Measurements from ENCODE around the gene PGBD5. TPM values are rescaled to one million over a fixed set of nuclear protein-coding genes. Genes with fewer than 3 reads are reported as not detected.

Gene PGBD5
- total RNA-seq, 3 donors from 2014 or later (not counting 1 experiment from before 2014, with no cell fraction given), result 0.02 to 0.90 TPM; not detected in 1

- no peak overlapping the region for H3K4me3 ChIP-seq (ENCODE audit: low read length)
- no peaks in the 10 kb centered on the region for H3K9me3 ChIP-seq (ENCODE audit: control insufficient read depth, insufficient read depth, low read length)
- Mint-ChIP-seq H3K27me3 (ENCODE audit: low read depth in 2 of 2) (no peaks in the 10 kb centered on the region), H3K36me3 (no peaks in the 10 kb centered on the region), H3K4me1 (peaks cover 25% of the 10 kb centered on the region in 2 donors), H3K4me3 (no peak overlapping the region), H3K27ac (no peak overlapping the region), H3K9me3 (no peaks in the 10 kb centered on the region)
- WGBS (ENCODE audit: insufficient coverage), result 92% methylated on average over 19 of the region's 19 CpGs
- TF ChIP-seq CTCF (IDR thresholded peaks at IDR 0.05), result no peak
- H3K27ac ChIP-seq (ENCODE audit: low read length), result no peak overlapping the region
- ATAC-seq, result no peak
- no peak for DNase-seq
- H3K4me1 ChIP-seq (ENCODE audit: control insufficient read depth, insufficient read depth, low read length), result peaks cover 21% of the 10 kb centered on the region
- no peaks in the 10 kb centered on the region for H3K27me3 ChIP-seq (ENCODE audit: control insufficient read depth, insufficient read depth, low read length)
- peaks cover 22% of the 10 kb centered on the region for H3K36me3 ChIP-seq (ENCODE audit: control insufficient read depth, insufficient read depth, low read length)
- intact Hi-C loops (cut with micrococcal nuclease), result no loop called here
These were observed 157.6 kb downstream of the PGBD5 start for GRCh38 chr1:230268371-230269170.

GRCh38 chr1:230267338-230268065 lies 158.6 kb downstream of the PGBD5 start:
- Mint-ChIP-seq H3K27ac (peak overlapping the region in 1 of 2 donors; percentile 36), H3K36me3 (no peaks in the 10 kb centered on the region), H3K9me3 (no peaks in the 10 kb centered on the region), H3K27me3 (ENCODE audit: low read depth in 2 of 2) (no peaks in the 10 kb centered on the region), H3K4me1 (peaks cover 14 to 18% of the 10 kb centered on the region in 2 donors), H3K4me3 (no peak overlapping the region)
- no peak for ATAC-seq
- Histone ChIP-seq H3K27ac (ENCODE audit: low read length) (no peak overlapping the region), H3K27me3 (ENCODE audit: control insufficient read depth, insufficient read depth, low read length) (no peaks in the 10 kb centered on the region), H3K4me1 (ENCODE audit: control insufficient read depth, insufficient read depth, low read length) (peaks cover 21% of the 10 kb centered on the region), H3K9me3 (ENCODE audit: control insufficient read depth, insufficient read depth, low read length) (no peaks in the 10 kb centered on the region), H3K4me3 (ENCODE audit: low read length) (no peak overlapping the region), H3K36me3 (ENCODE audit: control insufficient read depth, insufficient read depth, low read length) (peaks cover 27% of the 10 kb centered on the region)
- no peak for TF ChIP-seq CTCF (IDR thresholded peaks at IDR 0.05)
- no peak for DNase-seq
- intact Hi-C loops (cut with micrococcal nuclease), result no loop called here
- 89% methylated on average over 17 of the region's 17 CpGs for WGBS (ENCODE audit: insufficient coverage)

- H3K36me3 Mint-ChIP-seq, result no peaks in the 10 kb centered on the region
- no peaks in the 10 kb centered on the region for H3K27me3 Mint-ChIP-seq (ENCODE audit: low read depth in 2 of 2)
- no peak overlapping the region for H3K4me3 Mint-ChIP-seq
- H3K4me1 ChIP-seq (ENCODE audit: control insufficient read depth, insufficient read depth, low read length), result peaks cover 21% of the 10 kb centered on the region
- WGBS (ENCODE audit: insufficient coverage), result 50% methylated on average over 2 of the region's 2 CpGs
- H3K9me3 ChIP-seq (ENCODE audit: control insufficient read depth, insufficient read depth, low read length), result no peaks in the 10 kb centered on the region
- ATAC-seq (no peak), DNase-seq (no peak)
- H3K27ac ChIP-seq (ENCODE audit: low read length), result no peak overlapping the region
- H3K9me3 Mint-ChIP-seq, result no peaks in the 10 kb centered on the region
- peaks cover 27% of the 10 kb centered on the region for H3K36me3 ChIP-seq (ENCODE audit: control insufficient read depth, insufficient read depth, low read length)
- peaks cover 13 to 17% of the 10 kb centered on the region in 2 donors for H3K4me1 Mint-ChIP-seq
- TF ChIP-seq CTCF (IDR thresholded peaks at IDR 0.05), result no peak
- H3K27ac Mint-ChIP-seq, result no peak overlapping the region
- H3K27me3 ChIP-seq (ENCODE audit: control insufficient read depth, insufficient read depth, low read length), result no peaks in the 10 kb centered on the region
- intact Hi-C loops (cut with micrococcal nuclease), result no loop called here
- H3K4me3 ChIP-seq (ENCODE audit: low read length), result no peak overlapping the region
These were observed 159.7 kb downstream of the PGBD5 start for GRCh38 chr1:230266456-230266855.
